Activated B cell treated with CpG ODN at 0.5 μM for 24 hours (primary cell): ENCODE results near the gene VWA8. TPM values are rescaled to one million over a fixed set of nuclear protein-coding genes. Genes with fewer than 3 reads are reported as not detected.

Experiments
- ATAC-seq: fragments of 200-7000 bp; cut with Tn5 transposase; one replicate; pipeline ENCODE4 v1.10.0; 2021; ENCODE audit warnings: low read depth, mild to moderate bottlenecking, moderate library complexity
- CTCF ChIA-PET: fragments of 350-600 bp; sonication (Branson Sonifier 250); formaldehyde crosslinking; loops from one replicate; lab custom pipeline; 2021; ENCODE audit warnings: antibody characterized with exemption; lab: Charles Lee
- POLR2A ChIA-PET: fragments of 350-600 bp; sonication (Branson Sonifier 250); formaldehyde crosslinking; loops from one replicate; lab custom pipeline; 2021; ENCODE audit warnings: antibody characterized with exemption; lab: Charles Lee
- DNase-seq: peaks from one replicate; pipeline ENCODE4 v3.0.0; 2022
- H3K27ac Mint-ChIP-seq: one replicate; pipeline ENCODE4 v1.8.0; 2020; ENCODE audit warnings: mixed read lengths
- H3K27me3 Mint-ChIP-seq: one replicate; pipeline ENCODE4 v1.8.0; 2021; ENCODE audit warnings: mixed read lengths
- H3K36me3 Mint-ChIP-seq: one replicate; pipeline ENCODE4 v1.8.0; 2021; ENCODE audit warnings: low read depth, mixed read lengths
- H3K4me1 Mint-ChIP-seq: one replicate; pipeline ENCODE4 v1.8.0; 2021; ENCODE audit warnings: mixed read lengths
- H3K4me3 Mint-ChIP-seq: one replicate; pipeline ENCODE4 v1.8.0; 2020; ENCODE audit warnings: mild to moderate bottlenecking, mixed read lengths
- H3K9me3 Mint-ChIP-seq: one replicate; pipeline ENCODE4 v1.8.0; 2020; ENCODE audit warnings: mixed read lengths
- CTCF ChIP-seq: fragments of 200-600 bp; IDR thresholded peaks from one replicate; pipeline ENCODE4 v1.8.0; 2022; ENCODE audit warnings: antibody characterized with exemption, mild to moderate bottlenecking
- intact Hi-C: fragments of 100-400 bp; cut with micrococcal nuclease; formaldehyde crosslinking; loops from one replicate; pipeline ENCODE4 v1.15.1; 2024
- total RNA-seq: library from RNA; stranded (reverse); gene quantifications from 2 replicates; pipeline ENCODE4 v1.2.3, GENCODE V29; 2022

The VWA8 gene
- total RNA-seq, 1 donor from 2014 or later: 21.7 TPM

DNA sequence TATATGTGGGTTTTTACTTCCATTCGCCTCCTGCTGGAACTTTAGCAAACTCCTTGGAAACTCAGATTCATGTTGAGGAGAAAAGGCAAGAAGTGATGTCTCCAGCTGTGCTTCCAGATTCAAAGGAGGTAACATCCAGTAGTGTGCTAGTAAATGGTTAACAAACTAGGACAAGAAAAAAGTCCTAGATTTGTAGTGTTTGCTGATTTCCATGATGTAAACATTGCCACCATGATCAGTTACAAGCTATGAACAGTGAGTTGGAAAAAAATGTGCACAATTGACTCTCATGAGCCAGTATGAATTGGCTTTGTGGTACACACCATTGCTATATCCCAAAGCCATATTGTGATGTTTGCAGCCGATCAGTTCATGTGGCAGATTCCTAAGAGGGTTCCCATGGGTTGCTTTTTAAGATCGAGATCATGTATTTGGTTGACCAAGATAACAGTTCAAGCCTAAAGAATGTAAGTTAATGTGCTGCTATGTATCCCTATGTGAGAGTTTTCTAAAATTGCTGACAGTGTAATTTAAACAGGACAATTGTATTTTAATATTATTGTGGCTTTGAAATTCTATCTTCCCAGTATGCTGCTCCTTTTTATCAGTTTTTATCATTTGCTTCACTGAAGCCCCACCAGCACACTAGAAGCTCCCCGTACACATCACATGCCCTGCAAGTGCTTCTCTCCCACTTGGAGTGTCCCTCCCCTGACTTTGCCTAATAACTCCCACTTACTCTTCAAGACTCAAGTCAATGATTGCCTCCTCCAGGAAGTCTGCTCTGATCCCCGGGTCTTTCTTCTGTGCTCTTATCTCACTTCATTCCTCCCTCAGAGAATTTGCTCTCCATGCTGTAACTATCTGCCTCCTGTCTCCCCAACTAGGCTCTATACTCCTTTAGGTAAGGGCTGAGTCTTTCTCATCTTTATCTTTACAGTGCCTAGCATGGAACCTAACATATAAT lies 355.3 kb downstream of the VWA8 start:
- CTCF ChIA-PET: interaction anchor here (1.7 kb wide), 1 partner anchor 147 kb away, joined by 3 read pairs; no protein-coding TSS in a partner anchor
- POLR2A ChIA-PET: no interaction called here
- peaks cover 52% of the 10 kb centered on the region for H3K36me3 Mint-ChIP-seq
- ATAC-seq: no peak
- no peaks in the 10 kb centered on the region for H3K4me1 Mint-ChIP-seq
- intact Hi-C loops: no loop called here
- H3K4me3 Mint-ChIP-seq: no peak overlapping the region
- no peak overlapping the region for H3K27ac Mint-ChIP-seq
- no peak for DNase-seq
- no peaks in the 10 kb centered on the region for H3K27me3 Mint-ChIP-seq
- TF ChIP-seq CTCF: no peak
- no peaks in the 10 kb centered on the region for H3K9me3 Mint-ChIP-seq

- no peaks in the 10 kb centered on the region for H3K4me1 Mint-ChIP-seq
- no peak for ATAC-seq
- no peaks in the 10 kb centered on the region for H3K9me3 Mint-ChIP-seq
- POLR2A ChIA-PET: no interaction called here
- no peak overlapping the region for H3K27ac Mint-ChIP-seq
- TF ChIP-seq CTCF: no peak
- peaks cover 46% of the 10 kb centered on the region for H3K36me3 Mint-ChIP-seq
- DNase-seq: no peak
- no peaks in the 10 kb centered on the region for H3K27me3 Mint-ChIP-seq
- H3K4me3 Mint-ChIP-seq: no peak overlapping the region
- CTCF ChIA-PET: no interaction called here
- intact Hi-C loops: no loop called here
These were observed 357.0 kb downstream of the VWA8 start for GRCh38 chr13:41603917-41604316.

DNA sequence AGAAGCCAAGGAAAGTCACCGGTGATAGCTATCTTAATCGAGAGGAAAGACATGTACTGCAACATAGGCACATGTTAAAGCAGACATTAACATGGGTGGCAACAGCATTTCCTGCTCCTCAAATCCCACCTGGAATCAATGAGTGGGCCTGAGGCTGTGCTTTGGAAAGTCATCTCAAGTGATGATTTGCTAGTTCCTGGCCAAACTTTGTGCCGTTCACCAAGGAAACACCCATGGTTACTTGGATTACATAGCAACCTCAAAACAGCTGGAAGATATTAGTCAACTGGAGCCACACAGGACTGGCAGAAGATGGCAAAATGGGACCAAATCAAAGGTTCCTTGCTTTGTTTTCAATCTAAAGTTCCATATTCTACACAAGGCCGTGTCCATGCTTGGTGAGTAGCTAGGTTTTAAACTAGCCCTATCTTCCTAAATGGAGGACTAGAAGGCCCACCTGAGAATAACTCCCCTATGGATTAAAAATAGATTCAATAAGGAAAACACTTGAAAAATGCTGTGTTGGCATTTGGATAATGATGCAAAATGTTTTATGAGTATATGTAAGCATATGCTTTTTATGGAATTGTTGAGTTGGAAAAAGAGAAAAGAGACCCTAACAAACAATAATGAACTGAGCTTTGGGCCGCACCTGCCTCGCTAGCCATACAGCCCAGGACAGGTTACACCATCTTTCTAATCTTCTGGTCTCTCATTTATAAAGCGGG lies 359.0 kb downstream of the VWA8 start:
- Mint-ChIP-seq H3K27me3 (no peaks in the 10 kb centered on the region), H3K4me3 (no peak overlapping the region), H3K9me3 (no peaks in the 10 kb centered on the region), H3K4me1 (no peaks in the 10 kb centered on the region), H3K36me3 (peaks cover 43% of the 10 kb centered on the region), H3K27ac (no peak overlapping the region)
- ChIA-PET CTCF (no interaction called here), POLR2A (no interaction called here)
- intact Hi-C loops: no loop called here
- TF ChIP-seq CTCF: no peak
- ATAC-seq (no peak), DNase-seq (no peak)

DNA sequence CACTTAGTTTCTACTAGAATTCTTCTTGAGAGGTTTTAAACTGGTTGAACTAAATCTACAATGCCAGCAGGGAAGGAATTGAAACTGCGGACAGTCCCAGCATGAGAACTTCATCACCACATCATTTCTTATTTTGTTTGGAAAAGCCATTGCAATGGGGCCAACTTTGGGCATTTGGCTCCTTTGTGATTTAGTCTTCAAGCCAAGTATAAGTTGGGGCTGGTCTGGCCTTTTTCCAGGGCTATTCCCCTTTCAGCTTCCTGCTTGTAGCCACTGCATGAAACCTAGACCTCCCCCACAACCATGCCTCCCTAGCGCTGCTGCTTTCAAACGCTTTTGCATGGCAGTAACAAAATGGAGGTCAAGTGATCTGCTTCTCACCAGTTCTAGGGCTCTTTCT lies 361.3 kb downstream of the VWA8 start:
- peaks cover 28% of the 10 kb centered on the region for H3K36me3 Mint-ChIP-seq
- ChIA-PET POLR2A (no interaction called here), CTCF (no interaction called here)
- ATAC-seq (no peak), DNase-seq (no peak)
- no peak for TF ChIP-seq CTCF
- H3K4me1 Mint-ChIP-seq: no peaks in the 10 kb centered on the region
- no peak overlapping the region for H3K27ac Mint-ChIP-seq
- no peak overlapping the region for H3K4me3 Mint-ChIP-seq
- intact Hi-C loops: no loop called here
- no peaks in the 10 kb centered on the region for H3K9me3 Mint-ChIP-seq
- no peaks in the 10 kb centered on the region for H3K27me3 Mint-ChIP-seq
